Stimulated activated CD4-positive, alpha-beta T cell treated with anti-CD3 and anti-CD28 coated beads, TNF-alpha, amount 100 ng/mL, for 48 hours (primary cell): ENCODE results near the gene TBC1D5.

Experiments
- DNase-seq, 3 donors: peaks; one replicate each; pipeline ENCODE4 v3.0.0-alpha.2; 2020; ENCODE audit warnings: low read depth in 3 of 3

TBC1D5 gene

GRCh38 chr3:17166369-17166768 is 576.1 kb downstream of the TBC1D5 start:
- DNase-seq: no peak

- DNase-seq: no peak
These were observed 580.3 kb downstream of the TBC1D5 start for GRCh38 chr3:17162116-17162515.

GRCh38 chr3:17160597-17160996 is 581.8 kb downstream of the TBC1D5 start:
- no peak for DNase-seq

DNA sequence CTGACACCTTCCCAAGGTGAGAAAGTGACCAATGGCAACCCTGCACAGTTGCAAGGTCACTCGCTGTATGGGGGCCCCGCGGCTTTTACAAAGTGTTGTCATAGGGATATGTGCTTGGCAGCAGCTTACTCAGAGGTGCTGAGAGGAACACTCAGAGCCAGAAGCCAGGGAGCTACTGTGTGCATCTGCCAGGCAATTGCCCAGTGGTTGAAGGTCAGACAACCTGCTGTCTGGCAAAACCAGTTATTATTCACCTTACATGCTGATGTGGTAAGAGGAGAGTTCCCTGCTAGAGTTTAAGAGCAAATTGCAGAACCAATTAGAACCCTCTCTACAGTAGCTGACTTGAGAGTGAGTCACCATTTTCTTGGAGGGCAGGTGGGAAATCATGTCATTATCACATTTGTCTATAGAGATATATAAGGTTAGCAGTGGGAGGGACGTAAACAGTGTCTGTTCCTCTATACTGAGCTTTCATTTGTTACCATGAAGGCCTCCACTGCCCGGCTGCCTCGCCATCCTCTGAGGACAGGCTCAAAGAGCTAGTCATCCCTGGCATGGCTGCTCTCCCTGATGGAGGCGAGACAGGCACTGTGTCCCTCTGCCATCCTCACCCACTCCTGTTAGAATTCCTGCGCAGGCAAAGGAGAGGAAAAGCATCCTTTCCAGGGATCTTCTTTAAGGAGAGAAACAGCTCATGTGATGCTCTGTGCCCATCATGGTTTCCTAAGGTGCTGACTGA is 583.3 kb downstream of the TBC1D5 start:
- no peak for DNase-seq

DNA sequence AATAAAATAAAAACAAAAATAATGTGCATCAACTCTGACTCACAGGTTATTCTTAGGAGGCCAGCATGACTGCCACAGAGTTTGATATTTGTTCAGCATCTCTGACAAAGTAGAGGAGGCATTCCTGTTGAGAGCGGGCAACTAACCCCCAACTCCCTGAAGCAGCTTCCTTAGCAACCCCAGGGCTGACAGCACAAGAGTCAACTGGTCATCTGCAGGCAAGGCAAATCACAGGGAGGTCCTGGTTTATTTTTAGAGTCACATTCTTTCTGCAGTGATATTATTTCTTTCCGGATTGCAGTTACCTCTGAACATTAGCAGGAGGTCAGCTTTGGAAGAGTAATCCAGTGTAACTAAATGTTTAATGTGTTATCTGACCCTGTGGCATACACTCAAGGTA is 584.7 kb downstream of the TBC1D5 start:
- DNase-seq: no peak

DNA sequence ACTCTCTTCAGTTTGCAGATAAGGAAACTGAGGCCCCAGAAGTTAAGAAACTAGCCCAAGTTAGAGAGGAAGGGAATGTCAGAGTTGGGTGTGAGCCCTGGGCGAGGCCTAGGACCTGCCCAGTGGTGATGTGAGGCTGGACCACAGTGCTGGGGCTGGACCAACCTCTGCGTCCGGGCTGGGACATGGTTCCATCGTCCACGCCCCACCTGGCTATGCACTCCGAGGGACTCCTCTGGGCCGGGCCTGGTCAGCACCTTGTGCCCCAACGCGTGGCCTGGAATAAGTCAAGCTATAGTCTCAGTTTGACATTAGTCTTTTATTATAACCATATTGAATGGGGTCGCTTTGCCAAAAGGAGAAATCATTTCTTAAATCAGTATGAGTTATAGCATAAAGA is 585.6 kb downstream of the TBC1D5 start:
- no peak for DNase-seq

GRCh38 chr3:17155951-17156350 is 586.5 kb downstream of the TBC1D5 start:
- no peak for DNase-seq

- no peak for DNase-seq
These were observed 587.5 kb downstream of the TBC1D5 start for GRCh38 chr3:17154941-17155340.

DNA sequence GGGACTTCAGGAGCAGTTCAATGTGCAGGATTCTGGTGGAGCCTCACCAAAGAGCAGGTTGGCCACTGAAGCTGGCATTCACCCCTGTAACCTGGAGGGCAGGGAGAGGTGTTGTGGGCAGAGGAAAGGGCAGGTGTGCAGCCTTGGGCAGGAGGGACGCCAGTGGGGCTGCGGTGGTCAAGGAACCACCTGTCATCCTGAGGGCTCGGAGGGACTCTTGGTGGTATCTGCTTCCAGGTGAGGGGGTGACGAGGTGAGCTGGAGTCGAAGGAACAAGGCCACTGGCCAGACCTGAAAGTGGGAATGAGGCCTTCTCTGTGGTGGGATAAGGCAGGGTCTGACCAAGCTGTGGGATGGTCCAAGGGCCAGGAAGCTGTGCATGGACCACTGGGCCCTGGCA is 588.2 kb downstream of the TBC1D5 start:
- no peak for DNase-seq

- no peak for DNase-seq
These were observed 589.2 kb downstream of the TBC1D5 start for GRCh38 chr3:17153209-17153608.

GRCh38 chr3:17151598-17152373 is 590.6 kb downstream of the TBC1D5 start:
- peak; percentile 69 to 90 (median 72) for DNase-seq

- DNase-seq: no peak
These were observed 593.4 kb downstream of the TBC1D5 start for GRCh38 chr3:17149076-17149475.

- no peak for DNase-seq
These were observed 597.8 kb downstream of the TBC1D5 start for GRCh38 chr3:17144665-17144993.

DNA sequence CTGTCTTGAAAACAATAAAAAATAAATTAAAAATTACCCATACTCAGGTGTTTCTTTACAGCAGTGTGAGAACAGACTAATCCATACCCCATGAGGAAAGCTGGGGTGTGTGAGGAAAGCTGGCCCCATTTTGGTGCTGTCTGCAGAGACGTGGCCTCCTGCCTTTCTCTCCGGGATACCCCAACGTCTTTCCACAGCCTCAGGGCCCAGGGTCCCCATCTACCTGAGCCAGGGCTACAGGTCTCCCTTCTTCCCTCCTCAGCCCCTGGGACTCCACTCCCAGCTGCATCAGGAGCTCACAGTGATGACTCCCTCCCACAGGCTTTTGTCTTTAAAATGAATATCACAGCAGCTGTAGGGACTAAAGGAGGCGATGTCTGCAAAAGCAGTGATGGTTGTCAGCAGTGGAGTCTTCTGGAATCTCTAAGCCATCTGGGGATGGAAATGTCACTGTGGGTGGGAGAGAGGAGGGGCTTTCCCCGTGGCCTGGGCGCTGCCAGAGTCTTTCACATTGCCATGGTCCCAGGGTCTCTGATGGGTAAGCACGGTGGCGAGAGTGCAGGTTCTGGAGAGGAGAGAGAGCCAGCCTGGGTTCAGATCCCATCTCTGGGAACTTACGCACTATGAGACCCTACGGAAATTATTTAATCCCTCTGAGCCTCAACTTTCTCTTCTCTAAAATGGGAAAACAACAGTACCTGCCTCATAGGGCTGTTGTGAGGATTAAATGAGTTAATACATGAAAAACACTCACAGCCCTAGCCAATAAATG is 598.4 kb downstream of the TBC1D5 start:
- DNase-seq: no peak

GRCh38 chr3:17142516-17142915 is 599.9 kb downstream of the TBC1D5 start:
- no peak for DNase-seq

DNA sequence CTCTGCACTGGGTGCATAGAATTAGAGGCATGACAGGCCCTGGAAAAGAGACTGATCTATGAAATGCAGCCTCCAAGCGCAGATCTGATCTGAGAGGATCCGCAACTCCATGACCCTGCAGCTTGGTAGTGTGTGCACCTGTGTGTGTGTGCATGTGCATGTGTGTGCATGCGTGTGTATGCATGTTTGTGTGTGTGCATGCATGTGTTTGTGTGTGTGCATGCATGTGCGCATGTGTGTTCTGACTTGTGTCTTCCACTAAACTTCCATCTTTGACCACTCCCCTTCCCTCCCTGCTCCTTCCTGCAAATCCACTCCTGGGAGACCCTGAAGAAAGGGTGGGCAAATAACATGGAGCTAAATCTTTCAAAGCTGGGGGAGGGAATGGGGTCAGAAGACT is 600.7 kb downstream of the TBC1D5 start:
- DNase-seq: no peak

DNA sequence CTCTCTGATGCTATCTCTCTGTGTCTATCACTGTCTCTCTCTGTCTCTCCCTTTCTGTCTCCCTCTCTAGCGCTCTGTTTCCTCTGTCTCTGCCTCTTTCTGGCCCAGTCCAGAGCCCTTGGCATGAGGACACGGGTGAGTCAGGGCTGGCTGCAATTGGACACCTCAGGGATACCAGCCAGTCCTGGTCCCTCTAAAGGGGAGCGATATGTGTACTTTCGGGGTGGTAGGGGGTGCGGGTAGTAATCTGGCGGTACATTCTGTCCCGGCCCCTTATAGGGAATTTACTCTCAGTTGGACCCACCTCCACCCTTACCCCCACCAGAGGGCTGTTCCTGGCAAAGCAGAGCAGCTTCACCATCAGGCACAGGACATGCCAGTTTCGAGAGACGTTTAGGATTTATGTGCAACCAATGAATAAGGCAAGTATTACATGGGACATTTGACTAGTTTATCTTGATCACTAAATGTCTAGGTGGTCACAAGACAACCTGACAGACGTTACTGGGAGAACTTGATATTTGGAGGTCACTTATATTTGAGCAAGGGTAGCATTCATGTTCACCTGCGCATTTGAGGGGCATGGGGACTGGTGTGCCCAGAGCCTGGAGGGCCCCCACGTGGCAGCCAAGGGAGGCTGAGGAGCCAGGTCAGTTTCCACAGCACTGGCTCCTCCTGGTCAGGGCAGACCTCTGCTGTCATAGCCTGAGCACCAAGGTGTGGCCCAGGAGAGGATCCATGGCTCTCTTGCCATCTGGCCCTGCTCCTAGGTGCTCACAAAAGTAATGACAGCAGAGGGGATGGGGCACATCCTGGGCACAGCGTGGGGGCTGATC is 601.5 kb downstream of the TBC1D5 start:
- DNase-seq: no peak

GRCh38 chr3:17138246-17139039 is 604.0 kb downstream of the TBC1D5 start:
- DNase-seq: no peak

- DNase-seq: no peak
These were observed 605.1 kb downstream of the TBC1D5 start for GRCh38 chr3:17137321-17137826.

GRCh38 chr3:17136136-17136721 is 606.2 kb downstream of the TBC1D5 start:
- no peak for DNase-seq
